Vagina (tissue), 2 donors: ENCODE data around the gene CUEDC1. TPM values are rescaled to one million over a fixed set of nuclear protein-coding genes. Genes with fewer than 3 reads are reported as not detected.

Source experiments
- DNase-seq, 2 donors: peaks; one replicate each; pipeline ENCODE4 v3.0.0-alpha.2; 2017; ENCODE audit errors: extremely low spot score in 2 of 2
- H3K27ac ChIP-seq: fragments of 200-600 bp; sonication (generic); one replicate; pipeline ENCODE4 v1.5.1; 2019
- H3K27me3 ChIP-seq: fragments of 200-600 bp; sonication (generic); one replicate; pipeline ENCODE4 v1.5.1; 2019
- H3K36me3 ChIP-seq, 2 donors: fragments of 200-600 bp; sonication (generic); one replicate each; pipeline ENCODE4 v1.5.1; 2017 to 2019
- H3K4me1 ChIP-seq: fragments of 200-600 bp; sonication (generic); one replicate; pipeline ENCODE4 v1.5.1; 2019
- H3K4me3 ChIP-seq, 2 donors: fragments of 200-600 bp; sonication (generic); 1 replicate in 1 of 2; 2 replicates in 1 of 2; pipeline ENCODE4 v1.5.1; 2016 to 2019
- H3K9me3 ChIP-seq: fragments of 200-600 bp; sonication (generic); one replicate; pipeline ENCODE4 v1.5.1; 2019
- CTCF ChIP-seq, 3 experiments: fragments of 450-650 bp in 2 of 3; fragments of 200-600 bp in 1 of 3; sonication (generic) in 1 of 3; IDR thresholded peaks; one replicate each; pipeline ENCODE4 v1.5.1; 2017 to 2019; ENCODE audit warnings: antibody characterized with exemption in 3 of 3, mild to moderate bottlenecking in 2 of 3, moderate library complexity in 2 of 3
- POLR2A ChIP-seq, 2 donors: fragments of 450-650 bp; IDR thresholded peaks; one replicate each; pipeline ENCODE4 v1.6.1; 2017; ENCODE audit warnings: antibody characterized with exemption in 2 of 2, mild to moderate bottlenecking in 2 of 2, moderate library complexity in 2 of 2
- POLR2AphosphoS5 ChIP-seq, 2 donors: sonication (generic); formaldehyde crosslinking; IDR thresholded peaks; one replicate each; pipeline ENCODE4 v1.9.0; 2017; ENCODE audit warnings: antibody characterized with exemption in 2 of 2, mild to moderate bottlenecking in 2 of 2, low read depth in 1 of 2; ENCODE audit not compliant: insufficient read depth in 1 of 2
- intact Hi-C: fragments of 100-400 bp; cut with DNase I; formaldehyde crosslinking; loops from one replicate; pipeline ENCODE4 v1.15.1; 2023
- total RNA-seq: library from RNA; depleted of rRNA; stranded (reverse); fragments of >200 nt; gene quantifications from one replicate; pipeline ENCODE4 v1.2.3, GENCODE V29; 2016

CUEDC1 gene
- total RNA-seq, 1 donor from 2014 or later: 28.7 TPM

- Histone ChIP-seq H3K4me1 (peaks cover 30% of the 10 kb centered on the region), H3K36me3 (no peaks in the 10 kb centered on the region), H3K27ac (no peak overlapping the region), H3K9me3 (no peaks in the 10 kb centered on the region), H3K4me3 (no peak overlapping the region), H3K27me3 (no peaks in the 10 kb centered on the region)
- no peak for TF ChIP-seq POLR2AphosphoS5 (IDR thresholded peaks at IDR 0.05; ENCODE audit: insufficient read depth in 1 of 2, low read depth in 1 of 2)
- TF ChIP-seq POLR2A (IDR thresholded peaks at IDR 0.05): no peak
- no peak for TF ChIP-seq CTCF (IDR thresholded peaks at IDR 0.05)
- DNase-seq: peak in 1 of 2 donors; percentile 54
- intact Hi-C loops: no loop called here
Observed at GRCh38 chr17:57957886-57958285, 2.7 kb upstream of the CUEDC1 start.

- H3K4me1 ChIP-seq: peaks cover 36% of the 10 kb centered on the region
- peak; percentile 40 to 70 for DNase-seq
- no peak for TF ChIP-seq POLR2AphosphoS5 (IDR thresholded peaks at IDR 0.05; ENCODE audit: insufficient read depth in 1 of 2, low read depth in 1 of 2)
- no peak overlapping the region for H3K4me3 ChIP-seq
- intact Hi-C loops: no loop called here
- no peaks in the 10 kb centered on the region for H3K9me3 ChIP-seq
- no peaks in the 10 kb centered on the region for H3K27me3 ChIP-seq
- H3K27ac ChIP-seq: no peak overlapping the region
- H3K36me3 ChIP-seq: no peaks in the 10 kb centered on the region
Observed at GRCh38 chr17:57957120-57957850, 2.1 kb upstream of the CUEDC1 start.

GRCh38 chr17:57956291-57957119, 1.3 kb upstream of the CUEDC1 start:
- DNase-seq: peak; percentile 58 to 85
- H3K36me3 ChIP-seq: no peaks in the 10 kb centered on the region
- TF ChIP-seq POLR2A (IDR thresholded peaks at IDR 0.05) (no peak), POLR2AphosphoS5 (IDR thresholded peaks at IDR 0.05; ENCODE audit: insufficient read depth in 1 of 2, low read depth in 1 of 2) (no peak), CTCF (IDR thresholded peaks at IDR 0.05) (no peak)
- intact Hi-C loops: no loop called here
- no peaks in the 10 kb centered on the region for H3K27me3 ChIP-seq
- peaks cover 44% of the 10 kb centered on the region for H3K4me1 ChIP-seq
- H3K9me3 ChIP-seq: no peaks in the 10 kb centered on the region
- peak overlapping the region; percentile 65 for H3K27ac ChIP-seq
- H3K4me3 ChIP-seq: peak overlapping the region in 1 of 2 donors; percentile 67

GRCh38 chr17:57954397-57955182, 622 bp downstream of the CUEDC1 start:
- TF ChIP-seq CTCF (IDR thresholded peaks at IDR 0.05) (no peak), POLR2A (IDR thresholded peaks at IDR 0.05) (peak in 1 of 2 donors; percentile 54), POLR2AphosphoS5 (IDR thresholded peaks at IDR 0.05; ENCODE audit: insufficient read depth in 1 of 2, low read depth in 1 of 2) (peak; percentile 15 to 71)
- DNase-seq: no peak
- no peaks in the 10 kb centered on the region for H3K36me3 ChIP-seq
- no peaks in the 10 kb centered on the region for H3K9me3 ChIP-seq
- H3K4me1 ChIP-seq: peaks cover 63% of the 10 kb centered on the region
- no peaks in the 10 kb centered on the region for H3K27me3 ChIP-seq
- H3K27ac ChIP-seq: peak overlapping the region; percentile 99
- intact Hi-C loops: loop anchor here (5.0 kb wide), 1 partner anchor 33 kb away; the partner anchor contains the start of gene VEZF1
- H3K4me3 ChIP-seq: peak overlapping the region; percentile 67 to 82
